Stimulated activated CD8-positive, alpha-beta memory T cell treated with anti-CD3 and anti-CD28 coated beads, Interleukin-15, amount 100 ng/mL, for 4 hours (primary cell): ENCODE results near the gene ALOX5.
A peak's percentile ranks its signal among the peaks of the same experiment; 100 is the strongest.
"Not testable (repeated sequence)": the region's sequence is repeated elsewhere in the genome, so short reads cannot be mapped to it uniquely, and the experiment has no call there.

Experiments
- DNase-seq, 2 donors: peaks; one replicate each; pipeline ENCODE4 v3.0.0-alpha.2; 2020; ENCODE audit warnings: low read depth in 2 of 2

The ALOX5 gene

DNA sequence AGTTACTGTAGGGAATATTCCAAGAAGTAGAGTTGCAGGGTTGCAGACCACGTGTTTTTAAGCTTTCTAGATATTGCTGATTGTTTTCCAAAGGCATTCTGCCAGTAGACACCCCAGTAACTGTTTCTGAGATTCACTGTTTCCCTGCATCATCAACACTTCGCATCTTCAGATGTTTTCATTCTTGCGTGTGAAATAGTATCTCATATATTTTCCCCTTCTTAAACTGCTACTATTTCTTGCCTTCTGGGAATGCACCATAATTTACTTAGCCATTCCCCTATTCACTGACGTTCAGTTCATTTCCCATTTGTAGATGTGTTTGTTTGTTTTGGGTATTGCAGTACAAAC lies 30.7 kb downstream of the ALOX5 start:
- DNase-seq, result no peak

DNA sequence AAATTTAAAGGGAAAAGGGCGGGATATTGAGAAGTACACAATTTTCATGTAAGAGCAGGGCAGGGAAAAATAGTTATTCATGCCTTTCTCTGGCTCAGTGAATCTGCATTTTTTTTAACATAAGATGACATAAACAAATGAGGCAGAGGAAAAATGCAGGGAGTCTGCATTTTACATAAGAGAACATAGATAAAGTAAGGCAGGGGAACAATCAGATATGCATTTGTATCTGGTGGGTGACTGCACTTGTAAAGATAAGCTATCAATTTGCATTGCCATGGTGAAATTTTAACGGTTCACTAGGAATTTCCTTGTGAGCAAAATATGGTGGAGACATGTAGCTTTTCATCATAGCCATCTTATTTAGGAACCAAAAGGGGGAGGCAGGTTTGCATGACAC lies 33.5 kb downstream of the ALOX5 start:
- no peak for DNase-seq

DNA sequence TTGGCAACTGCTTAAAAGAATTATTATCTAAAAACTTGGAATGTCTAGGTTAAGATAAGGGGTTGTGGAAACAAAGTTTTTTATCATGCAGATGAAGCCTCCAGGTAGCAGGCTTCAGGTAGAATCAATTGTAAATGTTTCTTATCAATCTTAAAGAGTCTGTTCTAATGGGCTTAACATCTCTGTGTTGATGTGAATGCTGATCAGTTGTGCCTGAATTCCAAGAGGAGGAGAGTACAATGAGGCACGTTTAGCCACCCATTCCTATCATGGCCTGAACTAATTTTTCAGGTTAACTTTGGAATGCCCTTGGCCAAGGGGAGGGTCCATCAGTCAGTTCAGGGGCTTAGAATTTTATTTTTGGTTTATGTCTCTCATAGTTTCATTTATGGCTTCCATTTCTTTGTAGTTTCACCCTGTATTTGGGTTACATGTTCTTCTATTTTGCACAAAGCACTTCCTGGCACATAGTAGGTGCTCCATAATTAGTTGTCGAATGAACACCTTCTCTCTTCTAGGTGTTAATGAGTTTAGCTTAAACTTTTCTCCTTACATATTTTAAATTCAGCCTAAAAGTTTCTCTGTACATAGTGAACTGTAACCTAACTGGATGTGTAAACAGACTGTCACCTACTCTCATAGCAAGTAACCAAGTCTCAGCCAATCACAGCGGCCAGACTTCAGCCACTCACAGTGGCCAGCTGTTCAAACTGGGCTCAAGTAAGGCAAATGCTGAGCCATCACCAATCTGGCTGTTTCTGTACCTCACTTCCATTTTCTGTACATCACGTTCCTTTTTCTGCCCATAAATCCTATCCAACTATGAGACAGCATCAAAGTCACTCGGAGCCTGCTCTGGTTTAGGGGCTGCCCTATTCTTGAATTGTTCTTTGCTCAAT lies 34.7 kb downstream of the ALOX5 start:
- DNase-seq, result no peak

DNA sequence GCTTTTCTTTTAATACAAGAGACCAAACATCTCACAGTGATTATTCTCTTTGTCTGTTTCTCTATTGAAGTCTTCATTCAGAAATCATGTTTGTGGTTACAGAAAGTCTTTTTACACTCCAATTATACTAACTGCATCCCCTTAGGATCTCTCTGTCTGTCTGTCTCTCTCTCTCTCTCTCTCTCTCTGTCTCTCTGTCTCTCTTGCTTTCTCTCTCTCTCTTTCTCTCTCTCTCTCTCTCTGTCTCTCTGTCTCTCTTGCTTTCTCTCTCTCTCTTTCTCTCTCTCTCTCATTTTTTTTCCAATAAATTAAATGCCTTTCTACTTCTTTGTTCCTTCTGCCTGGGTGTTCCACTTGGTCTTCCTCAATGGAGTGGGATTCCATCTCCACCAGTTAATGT lies 35.3 kb downstream of the ALOX5 start:
- not testable (repeated sequence) for DNase-seq

DNA sequence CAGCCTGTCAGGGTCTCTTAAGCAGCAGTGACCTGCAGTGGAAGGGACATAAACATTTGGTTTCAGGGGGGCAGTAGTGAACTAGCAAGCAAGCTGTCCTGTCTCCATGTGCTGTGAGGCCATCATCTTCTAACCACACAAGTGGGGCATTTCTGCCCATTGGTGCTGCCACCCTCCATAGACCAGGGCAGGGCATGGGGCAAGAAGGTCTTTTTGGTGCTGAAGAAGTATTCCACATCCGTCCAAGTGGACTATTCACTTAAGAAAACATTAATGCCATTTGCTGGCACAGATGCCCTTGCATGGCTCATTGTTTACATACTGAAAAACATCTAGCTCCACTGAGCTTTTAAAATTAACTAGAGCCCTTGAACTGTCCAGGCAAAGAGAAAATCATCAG lies 35.8 kb downstream of the ALOX5 start:
- DNase-seq, result no peak

DNA sequence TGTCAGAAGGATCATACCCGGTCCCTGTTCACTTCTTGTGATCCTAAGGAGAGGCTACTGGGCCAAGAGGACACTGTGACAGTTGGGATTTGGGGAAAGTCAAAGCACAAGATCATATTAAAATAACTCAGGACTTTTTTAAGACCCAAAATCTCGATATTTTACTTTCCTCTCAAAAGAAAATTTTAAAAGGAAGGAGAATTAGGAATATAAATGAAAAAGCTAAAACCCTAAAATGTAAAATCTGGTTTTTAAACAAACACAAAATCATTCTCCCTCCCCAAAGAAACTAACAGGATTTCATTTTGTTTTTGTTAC lies 36.4 kb downstream of the ALOX5 start:
- DNase-seq, result no peak

DNA sequence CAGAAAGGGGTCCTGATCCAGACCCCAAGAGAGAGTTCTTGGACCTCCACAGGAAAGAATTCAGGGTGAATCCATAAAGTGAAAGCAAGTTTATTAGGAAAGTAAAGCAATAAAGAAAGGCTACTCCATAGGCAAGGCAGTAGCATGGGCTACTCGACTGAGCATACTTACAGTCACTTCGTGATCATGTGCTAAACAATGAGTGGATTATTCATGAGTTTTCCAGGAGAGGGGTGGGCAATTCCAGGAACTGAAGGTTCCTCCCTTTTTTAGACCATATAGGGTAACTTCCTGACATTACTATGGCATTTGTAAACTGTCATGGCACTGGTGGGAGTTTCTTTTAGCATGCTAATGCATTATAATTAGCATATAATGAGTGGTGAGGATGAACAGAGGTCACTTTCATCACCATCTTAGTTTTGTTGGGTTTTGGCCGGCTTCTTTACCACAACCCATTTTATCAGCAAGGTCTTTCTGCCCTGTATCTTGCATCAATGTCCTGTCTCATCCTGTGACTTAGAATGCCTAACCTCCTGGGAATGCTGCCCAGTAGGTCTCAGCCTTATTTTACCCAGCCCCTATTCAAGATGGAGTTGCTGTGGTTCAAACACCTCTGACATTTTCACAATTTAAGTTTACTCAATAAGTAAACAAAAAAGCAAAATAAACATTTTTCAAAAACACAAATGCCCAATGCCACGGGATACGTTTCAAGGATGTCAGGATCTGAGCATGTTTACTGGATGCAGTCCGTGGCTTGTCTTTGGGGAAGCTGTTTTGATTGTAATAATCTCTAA lies 37.0 kb downstream of the ALOX5 start:
- no peak for DNase-seq

DNA sequence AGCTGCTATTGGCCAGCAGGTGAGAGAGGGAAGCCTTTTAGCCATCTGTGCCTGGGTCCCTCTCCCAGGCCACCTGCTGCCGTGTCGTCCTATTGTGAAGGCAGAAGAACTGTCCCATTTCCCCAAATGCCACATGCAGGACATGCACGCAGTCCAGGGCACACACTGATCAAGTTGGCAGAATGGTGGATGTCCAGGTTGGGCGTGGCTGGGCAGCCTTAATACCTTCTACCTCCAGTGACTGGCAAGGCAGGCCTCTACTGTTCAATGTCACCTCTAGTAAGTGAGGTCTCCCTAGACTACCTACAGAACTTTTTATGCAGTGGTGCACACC lies 37.6 kb downstream of the ALOX5 start:
- DNase-seq, result no peak

DNA sequence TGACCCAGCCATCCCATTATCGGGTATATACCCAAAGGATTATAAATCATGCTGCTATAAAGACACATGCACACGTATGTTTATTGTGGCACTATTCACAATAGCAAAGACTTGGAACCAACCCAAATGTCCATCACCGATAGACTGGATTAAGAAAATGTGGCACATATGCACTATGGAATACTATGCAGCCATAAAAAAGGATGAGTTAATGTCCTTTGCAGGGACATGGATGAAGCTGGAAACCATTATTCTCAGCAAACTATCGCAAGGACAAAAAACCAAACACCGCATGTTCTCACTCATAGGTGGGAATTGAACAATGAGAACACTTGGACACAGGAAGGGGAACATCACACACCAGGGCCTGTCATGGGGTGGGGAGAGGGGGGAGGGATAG lies 41.0 kb downstream of the ALOX5 start:
- not testable (repeated sequence) for DNase-seq

DNA sequence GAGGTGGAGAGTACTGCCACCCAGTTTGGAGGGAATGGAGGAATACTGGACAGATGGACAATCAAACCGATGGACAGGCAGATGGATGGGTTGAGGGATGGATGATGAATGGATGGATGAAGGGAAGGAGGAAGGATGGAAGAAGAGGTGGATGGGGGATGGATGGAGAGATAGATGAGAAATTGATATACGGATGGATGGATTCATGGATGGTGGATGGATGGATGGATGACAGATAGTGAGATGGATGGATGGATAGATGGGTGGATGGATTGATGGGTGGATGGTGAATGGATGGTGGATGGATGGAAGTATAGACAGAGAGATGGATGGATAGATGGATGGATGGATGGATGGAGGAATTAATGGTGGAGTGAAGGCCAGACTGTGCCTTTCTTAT lies 42.6 kb downstream of the ALOX5 start:
- DNase-seq, result no peak

DNA sequence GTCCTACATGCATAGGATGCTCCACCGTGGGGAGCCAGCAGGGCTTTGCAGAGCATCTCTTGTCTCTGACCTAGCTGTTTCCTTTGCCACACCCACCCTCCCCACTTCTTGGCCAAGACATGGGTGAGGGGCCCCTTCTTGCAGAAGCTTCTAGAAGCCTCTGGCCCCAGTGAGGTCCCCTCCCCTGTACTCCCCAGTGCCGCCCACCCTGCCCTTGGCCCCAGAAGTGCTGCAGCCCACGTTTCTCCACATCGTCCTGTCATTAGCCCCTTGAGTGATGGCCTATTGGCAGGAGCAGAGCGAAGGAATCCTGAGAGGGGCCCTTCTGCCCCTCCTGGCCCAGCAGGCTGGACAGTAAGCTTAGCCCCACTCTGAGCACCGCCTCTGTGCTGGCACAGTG lies 43.7 kb downstream of the ALOX5 start:
- no peak for DNase-seq

DNA sequence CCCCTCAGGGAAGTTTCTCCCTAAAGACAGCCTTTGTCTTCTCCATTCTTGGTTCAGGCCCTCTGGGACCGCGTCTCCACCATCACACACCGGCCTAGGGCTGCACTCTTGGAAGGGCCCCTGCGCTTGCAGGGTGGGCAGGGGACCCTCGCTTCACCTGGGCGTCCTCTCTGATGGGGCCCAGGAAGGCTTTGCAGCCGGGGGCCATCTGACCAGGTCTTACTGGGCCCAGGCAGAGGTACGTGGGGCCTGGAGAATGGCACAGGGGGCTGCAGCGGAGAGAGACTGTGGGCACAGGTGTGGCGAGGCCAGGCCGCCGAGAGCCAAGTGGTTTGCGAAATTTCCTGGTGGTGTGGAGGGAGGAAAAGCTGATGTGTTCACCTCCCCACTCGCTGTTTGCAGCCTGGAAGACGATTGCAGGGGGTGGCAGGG lies 44.4 kb downstream of the ALOX5 start:
- DNase-seq, result no peak

DNA sequence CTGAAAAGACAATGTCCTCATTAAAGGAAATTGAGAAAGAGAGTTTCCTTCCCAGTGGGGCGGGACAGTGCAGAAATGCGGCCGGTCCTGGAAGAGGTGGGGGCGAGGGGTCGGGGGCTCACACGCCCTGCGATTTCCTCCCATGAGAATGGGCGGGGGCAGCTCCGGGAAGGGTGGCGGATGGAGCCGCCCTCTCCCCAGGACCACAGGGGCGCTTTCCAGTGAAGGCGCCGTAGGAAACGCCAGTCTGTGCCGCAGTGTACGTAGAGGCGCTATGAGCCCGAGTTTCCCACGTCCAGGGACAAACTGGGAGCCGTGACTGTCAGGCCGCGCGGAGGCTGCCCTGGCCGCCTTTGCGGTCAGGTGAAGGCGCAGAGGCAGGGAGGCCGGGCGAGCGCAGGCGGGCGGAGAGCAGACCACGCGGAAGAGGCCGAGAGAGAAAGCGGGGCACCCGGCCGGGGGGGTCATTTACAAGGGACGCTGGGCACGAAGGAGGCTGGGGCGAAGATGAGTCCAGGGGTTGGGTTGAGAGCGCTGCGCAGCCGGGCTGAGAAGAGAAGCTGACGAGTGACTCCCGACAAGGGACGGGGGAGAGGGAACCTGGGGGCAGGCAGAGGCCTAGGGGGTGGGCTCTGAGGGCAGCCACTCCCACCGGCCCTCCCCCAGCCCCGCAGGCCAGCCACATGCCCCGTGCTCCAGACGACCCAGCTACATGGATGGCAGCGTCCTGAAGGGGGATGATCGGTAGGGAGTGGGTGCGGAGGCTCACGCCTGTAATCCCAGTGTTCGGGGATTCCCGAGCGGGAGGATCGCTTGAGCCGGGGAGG lies 45.0 kb downstream of the ALOX5 start:
- DNase-seq, result peak in 1 of 2 donors; percentile 37

DNA sequence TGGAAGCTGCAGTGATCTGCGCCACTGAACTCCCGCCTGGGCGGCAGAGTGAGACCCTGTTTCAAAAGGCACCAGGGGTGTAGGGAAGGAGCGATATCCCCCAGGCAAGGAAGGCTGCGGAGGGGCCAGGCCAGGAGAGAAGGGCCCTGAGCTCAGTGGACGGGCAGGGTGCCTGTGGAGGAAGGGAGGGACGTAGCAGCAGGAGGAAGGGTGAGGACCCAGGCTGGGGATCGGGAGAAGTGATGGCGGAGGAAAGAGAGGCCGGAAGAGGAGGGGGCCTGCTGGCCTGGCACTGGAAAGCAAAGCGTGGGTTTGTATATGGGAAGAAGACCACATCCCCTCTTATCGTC lies 45.6 kb downstream of the ALOX5 start:
- no peak for DNase-seq

DNA sequence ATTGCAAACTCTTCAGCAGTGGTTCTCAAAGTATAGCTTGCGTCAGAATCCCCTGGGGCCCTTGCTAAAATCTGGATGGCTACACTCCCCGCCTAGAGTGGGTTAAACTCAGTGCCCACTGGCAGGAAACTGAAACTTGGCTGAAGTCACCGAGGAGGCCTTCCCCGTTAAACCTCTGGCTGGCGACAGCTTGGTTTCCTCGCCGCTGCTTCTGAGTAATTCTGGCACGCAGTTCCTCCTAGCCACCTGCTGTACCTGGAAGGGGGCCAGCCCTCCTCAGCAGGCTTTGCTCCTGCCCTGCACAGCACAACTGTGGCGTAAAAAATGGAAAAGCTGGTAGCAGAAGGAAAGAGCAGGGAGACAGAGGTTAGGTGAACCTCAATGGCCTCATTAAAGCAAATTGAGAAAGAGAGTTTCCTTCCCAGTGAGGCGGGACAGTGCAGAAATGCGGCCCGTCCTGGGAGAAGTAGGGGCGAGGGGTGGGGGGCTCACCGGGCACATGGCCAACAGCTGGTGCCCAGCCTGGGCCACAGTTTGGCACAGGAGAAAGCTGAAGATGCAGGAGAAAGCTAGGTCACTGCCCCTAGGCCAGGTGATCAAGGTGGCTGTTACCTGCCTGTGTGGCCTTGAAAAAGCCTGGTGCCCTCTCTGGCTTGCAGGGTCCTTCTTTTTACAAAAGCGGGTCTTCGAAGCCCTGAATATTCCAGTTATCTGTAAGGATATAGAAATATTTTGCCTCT lies 46.6 kb downstream of the ALOX5 start:
- peak; percentile 21 to 27 for DNase-seq

DNA sequence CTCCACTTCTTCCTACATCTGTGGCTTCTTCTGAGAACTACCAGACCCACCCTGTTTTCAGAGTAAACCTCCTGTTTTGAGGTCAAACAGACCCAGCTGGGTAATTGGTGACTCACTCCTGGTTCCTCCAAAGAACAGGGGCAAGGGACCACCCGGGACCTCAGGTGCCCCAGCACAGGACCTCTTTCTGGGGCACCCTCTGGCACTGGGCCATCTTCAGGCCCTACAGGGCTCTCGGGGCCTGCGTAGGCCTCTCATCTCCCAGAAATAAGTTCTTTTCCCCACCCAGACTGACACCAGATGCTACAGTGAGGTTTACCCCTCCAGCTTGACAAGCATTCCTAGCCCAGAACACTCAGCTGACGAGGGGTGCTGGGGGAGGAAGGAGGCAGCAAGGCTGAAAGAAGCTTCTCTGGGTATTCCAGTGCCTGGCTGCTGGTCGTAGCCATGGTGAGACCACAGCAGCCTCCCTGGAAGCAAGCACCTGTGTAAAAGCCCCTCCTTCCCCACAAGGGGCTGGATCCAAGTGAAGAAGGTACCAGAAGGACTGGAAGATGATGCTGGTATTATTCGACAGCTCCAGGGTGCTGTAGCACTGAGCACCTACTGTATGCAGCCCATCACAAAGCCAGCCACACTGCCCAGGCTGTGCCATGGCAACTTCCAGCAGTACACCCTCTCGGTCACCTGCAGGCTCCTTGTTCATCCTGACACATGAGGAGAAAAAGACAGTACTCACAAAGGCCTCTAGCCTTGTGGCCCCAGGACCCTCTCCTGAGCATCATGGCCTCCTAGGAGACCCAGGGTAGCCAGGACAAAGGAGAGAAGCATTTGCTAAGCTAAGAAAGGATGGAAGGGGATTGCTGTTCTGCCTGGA lies 47.4 kb downstream of the ALOX5 start:
- DNase-seq, result peak; percentile 18 to 25

DNA sequence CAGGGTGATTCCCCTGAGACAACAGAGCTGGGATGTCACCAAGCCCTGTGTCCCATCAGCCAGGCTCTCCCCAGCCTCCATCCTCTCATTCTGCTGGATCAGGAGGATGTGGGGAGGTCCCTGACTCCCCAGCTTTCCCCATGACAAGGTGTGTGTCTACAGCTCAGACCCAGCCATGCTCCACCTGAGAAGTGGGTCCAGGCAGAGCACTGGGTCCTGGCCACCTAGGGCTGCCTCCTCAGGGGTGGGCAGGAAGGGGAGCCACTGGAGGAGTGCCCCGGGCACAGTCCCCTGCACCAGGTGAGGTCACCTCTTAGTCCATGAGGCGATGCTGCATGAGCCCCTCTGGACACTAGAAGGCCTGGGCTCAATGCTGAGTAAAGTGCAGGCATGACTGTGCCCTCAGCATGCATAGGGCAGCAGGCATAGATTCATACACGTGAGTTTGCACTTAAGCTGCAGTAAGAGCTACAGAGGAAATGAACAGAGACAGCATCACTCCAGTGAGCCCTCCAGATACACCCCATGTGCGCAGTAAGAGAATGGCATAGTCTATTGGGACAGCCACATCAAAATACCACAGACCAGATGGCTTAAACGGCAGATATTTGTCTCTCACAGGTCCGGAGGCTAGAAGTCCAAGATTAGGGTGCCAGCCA lies 48.3 kb downstream of the ALOX5 start:
- no peak for DNase-seq

DNA sequence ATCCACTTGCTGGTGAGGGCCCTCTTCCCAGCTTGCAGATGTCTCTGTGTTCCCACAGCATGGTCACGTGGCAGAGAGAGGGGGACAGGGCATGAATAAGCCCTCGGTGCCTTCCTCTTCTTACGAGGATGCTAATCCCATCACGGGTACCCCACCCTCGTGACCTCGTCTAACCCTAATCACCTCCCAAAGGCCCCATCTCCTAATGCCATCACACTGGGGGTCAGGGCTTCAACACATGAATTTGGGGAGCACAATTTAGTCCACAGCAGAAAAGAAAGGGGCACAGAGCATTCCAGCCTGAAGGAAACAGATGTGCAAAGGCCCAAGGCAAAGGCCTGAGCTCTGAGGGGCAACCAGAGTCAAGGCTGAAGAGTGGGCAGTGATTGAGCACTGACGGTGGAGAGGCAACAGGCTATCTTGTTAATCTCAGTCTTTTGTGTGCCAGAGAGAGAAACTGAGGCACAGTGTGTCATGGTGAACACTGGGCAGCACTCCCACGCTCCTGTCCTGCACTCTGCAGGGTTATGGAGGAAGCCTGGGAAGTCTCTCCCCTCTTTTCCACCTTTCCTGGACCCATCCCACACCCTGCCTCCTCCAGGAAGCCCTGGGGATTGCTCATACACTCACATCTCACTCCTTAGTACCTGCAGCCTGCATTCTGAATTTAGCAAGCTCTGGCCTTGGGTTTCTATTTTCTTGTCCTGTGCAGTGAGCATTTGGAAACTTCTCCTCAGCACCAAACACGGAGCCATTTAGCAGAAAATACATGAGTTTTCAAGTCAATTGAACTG lies 49.0 kb downstream of the ALOX5 start:
- no peak for DNase-seq

DNA sequence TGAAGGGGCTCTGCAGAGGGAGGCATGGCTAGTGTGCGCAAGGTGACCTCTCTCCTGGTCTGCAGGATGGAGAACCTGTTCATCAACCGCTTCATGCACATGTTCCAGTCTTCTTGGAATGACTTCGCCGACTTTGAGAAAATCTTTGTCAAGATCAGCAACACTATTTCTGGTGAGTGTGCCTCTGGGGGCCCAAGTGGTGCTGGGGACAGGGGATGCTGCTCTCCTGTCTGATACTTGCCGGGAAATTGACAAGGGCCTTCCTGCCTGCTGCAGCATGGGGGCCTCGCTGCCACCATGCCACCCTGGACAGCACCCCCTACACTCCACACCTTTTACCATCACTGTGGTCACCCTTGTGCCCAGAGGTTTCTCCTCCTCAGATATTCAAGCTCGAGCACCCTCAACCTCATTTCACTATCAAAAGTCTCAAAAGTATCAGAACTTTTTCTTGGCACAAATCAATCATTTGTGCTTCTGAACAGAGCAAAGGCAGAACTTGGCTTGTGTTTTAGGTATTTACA lies 50.0 kb downstream of the ALOX5 start:
- DNase-seq, result no peak
